ENCODE data around the gene AKAP8L. TPM values are rescaled to one million over a fixed set of nuclear protein-coding genes. Genes with fewer than 3 reads are reported as not detected.

Gene AKAP8L
- total and polyA plus RNA-seq, 12 donors, result 45.2 to 140 (median 63.1) TPM

- TF ChIP-seq, protein P1, sequence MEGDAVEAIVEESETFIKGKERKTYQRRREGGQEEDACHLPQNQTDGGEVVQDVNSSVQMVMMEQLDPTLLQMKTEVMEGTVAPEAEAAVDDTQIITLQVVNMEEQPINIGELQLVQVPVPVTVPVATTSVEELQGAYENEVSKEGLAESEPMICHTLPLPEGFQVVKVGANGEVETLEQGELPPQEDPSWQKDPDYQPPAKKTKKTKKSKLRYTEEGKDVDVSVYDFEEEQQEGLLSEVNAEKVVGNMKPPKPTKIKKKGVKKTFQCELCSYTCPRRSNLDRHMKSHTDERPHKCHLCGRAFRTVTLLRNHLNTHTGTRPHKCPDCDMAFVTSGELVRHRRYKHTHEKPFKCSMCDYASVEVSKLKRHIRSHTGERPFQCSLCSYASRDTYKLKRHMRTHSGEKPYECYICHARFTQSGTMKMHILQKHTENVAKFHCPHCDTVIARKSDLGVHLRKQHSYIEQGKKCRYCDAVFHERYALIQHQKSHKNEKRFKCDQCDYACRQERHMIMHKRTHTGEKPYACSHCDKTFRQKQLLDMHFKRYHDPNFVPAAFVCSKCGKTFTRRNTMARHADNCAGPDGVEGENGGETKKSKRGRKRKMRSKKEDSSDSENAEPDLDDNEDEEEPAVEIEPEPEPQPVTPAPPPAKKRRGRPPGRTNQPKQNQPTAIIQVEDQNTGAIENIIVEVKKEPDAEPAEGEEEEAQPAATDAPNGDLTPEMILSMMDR (IDR thresholded peaks at IDR 0.05), result no peak
- intact Hi-C loops (cut with DNase I), result loop anchor here in 6 of 10 donors (5.0 to 10.0 kb wide), 7 partner anchors 36 to 223 kb away; partner anchors contain the start of gene AKAP8 (in 2 of the 6)
- peak; percentile 42 to 58 for DNase-seq
Measured at GRCh38 chr19:15331419-15332310, 87.1 kb downstream of the AKAP8L start.

GRCh38 chr19:15330801-15331418 lies 87.9 kb downstream of the AKAP8L start:
- 7 to 8% methylated on average over 17 of the region's 17 CpGs for WGBS, 2 donors
- Histone ChIP-seq H3K4me3 (peak overlapping the region; percentile 90 to 99 (median 96)), H3K9me3 (no peaks in the 10 kb centered on the region), H3K4me1 (peaks cover 10 to 76% (median 63%) of the 10 kb centered on the region in 9 donors), H3K27me3 (no peaks in the 10 kb centered on the region), H3K27ac (peak overlapping the region; percentile 75 to 96 (median 93)), H3K36me3 (no peaks in the 10 kb centered on the region)
- ATAC-seq, result peak in 5 of 8 donors; percentile 24 to 40 (median 35)
- DNase-seq, result no peak
- TF ChIP-seq, protein P1 (IDR thresholded peaks at IDR 0.05), result no peak
- intact Hi-C loops (cut with DNase I), result loop anchor here in 6 of 10 donors (5.0 to 10.0 kb wide), 7 partner anchors 36 to 224 kb away; partner anchors contain the start of gene AKAP8 (in 2 of the 6)

More at GRCh38 chr19:15331419-15332310, 87.1 kb downstream of the AKAP8L start:
- Histone ChIP-seq H3K27ac (peak overlapping the region; percentile 84 to 96 (median 93)), H3K4me3 (peak overlapping the region; percentile 90 to 99 (median 96)), H3K27me3 (no peaks in the 10 kb centered on the region), H3K4me1 (peaks cover 10 to 76% (median 63%) of the 10 kb centered on the region in 9 donors), H3K9me3 (no peaks in the 10 kb centered on the region), H3K36me3 (no peaks in the 10 kb centered on the region)
- peak; percentile 22 to 59 (median 46) for ATAC-seq
- 1% methylated on average over 68 to 121 of the region's 122 CpGs for WGBS, 2 donors

Small RNA genes within 50 kb of the gene (microRNA-seq; reads per million reads assigned to microRNA genes)
- 0 reads per million in 2 donors for gene MIR1470

Other genes starting within 250 kb of the AKAP8L start
- 10 to 100 TPM; 21.4 to 45.5 (median 35.3) TPM for gene NOTCH3, start 218.0 kb downstream of the AKAP8L start, total RNA-seq
- 10 to 100 TPM; 18.7 to 21.9 TPM for gene NOTCH3, start 218.0 kb downstream of the AKAP8L start, polyA plus RNA-seq
- under 1 TPM in 5 of 10 donors, not detected in 5; 0.15 to 0.32 (median 0.17) TPM for gene EPHX3, start 186.5 kb downstream of the AKAP8L start, total RNA-seq
- gene EPHX3, start 186.5 kb downstream of the AKAP8L start, polyA plus RNA-seq, result under 1 TPM in 1 of 2 donors, not detected in 1; 0.20 TPM
- gene BRD4, start 86.4 kb downstream of the AKAP8L start, total RNA-seq, result 10 to 100 TPM; 51.6 to 85.1 (median 54.7) TPM
- 10 to 100 TPM; 31.2 to 34.8 TPM for gene BRD4, start 86.4 kb downstream of the AKAP8L start, polyA plus RNA-seq
- gene AKAP8, start 39.2 kb downstream of the AKAP8L start, total RNA-seq, result 10 to 100 TPM; 15.7 to 32.2 (median 18.6) TPM
- gene AKAP8, start 39.2 kb downstream of the AKAP8L start, polyA plus RNA-seq, result 10 to 100 TPM; 12.8 to 21.8 TPM
- 10 to 100 TPM; 19.5 to 34.3 (median 21.3) TPM for gene WIZ, start 31.0 kb upstream of the AKAP8L start, total RNA-seq
- gene WIZ, start 31.0 kb upstream of the AKAP8L start, polyA plus RNA-seq, result 10 to 100 TPM; 18.7 to 25.7 TPM
- gene RASAL3, start 45.6 kb upstream of the AKAP8L start, total RNA-seq, result 1 to 10 TPM in 5 of 10 donors, under 1 TPM in 5; 0.19 to 6.6 (median 0.85) TPM
- 1 to 10 TPM in 1 of 2 donors, under 1 TPM in 1; 0.64 to 1.6 TPM for gene RASAL3, start 45.6 kb upstream of the AKAP8L start, polyA plus RNA-seq
- gene PGLYRP2, start 60.5 kb upstream of the AKAP8L start, total RNA-seq, result not detected
- gene PGLYRP2, start 60.5 kb upstream of the AKAP8L start, polyA plus RNA-seq, result not detected
- not detected for gene CYP4F22, start 89.5 kb upstream of the AKAP8L start, total RNA-seq
- not detected for gene CYP4F22, start 89.5 kb upstream of the AKAP8L start, polyA plus RNA-seq
- gene CYP4F8, start 196.2 kb upstream of the AKAP8L start, total RNA-seq, result not detected
- not detected for gene CYP4F8, start 196.2 kb upstream of the AKAP8L start, polyA plus RNA-seq
- gene CYP4F3, start 221.9 kb upstream of the AKAP8L start, total RNA-seq, result 1 to 10 TPM in 2 of 10 donors, under 1 TPM in 6, not detected in 2; 0.04 to 1.8 (median 0.64) TPM
- gene CYP4F3, start 221.9 kb upstream of the AKAP8L start, polyA plus RNA-seq, result under 1 TPM; 0.01 to 0.07 TPM

Data from heart right ventricle (tissue), 16 donors.